CD4-positive, CD25-positive, alpha-beta regulatory T cell (primary cell): Measurements from ENCODE around the gene AAMP. TPM values are rescaled to one million over a fixed set of nuclear protein-coding genes. Genes with fewer than 3 reads are reported as not detected.

Experiments
- ATAC-seq, 2 donors: fragments of 150-1000 bp; cut with Tn5 transposase; one replicate each; pipeline ENCODE4 v1.10.0; 2021; ENCODE audit warnings: low read depth in 2 of 2, moderate number of reproducible peaks in 2 of 2, moderate library complexity in 1 of 2
- DNase-seq, 3 donors: peaks; one replicate each; pipeline versions ENCODE4 v3.0.0 to v3.0.0-alpha.2; 2012 to 2022; ENCODE audit warnings: mixed read lengths in 1 of 3
- H3K27ac ChIP-seq: one replicate; pipeline ENCODE4 v1.7.0; 2013; ENCODE audit warnings: mild to moderate bottlenecking, low read length; ENCODE audit not compliant: insufficient read depth, poor library complexity, severe bottlenecking
- H3K27me3 ChIP-seq: one replicate; pipeline ENCODE4 v1.7.0; 2013; ENCODE audit warnings: low read length; ENCODE audit not compliant: control insufficient read depth, insufficient read depth
- H3K36me3 ChIP-seq: one replicate; pipeline ENCODE4 v1.7.0; 2013; ENCODE audit warnings: mild to moderate bottlenecking, low read length, moderate library complexity; ENCODE audit not compliant: control insufficient read depth, insufficient read depth
- H3K4me1 ChIP-seq: 2 replicates; pipeline ENCODE4 v1.7.0; 2013; ENCODE audit warnings: mild to moderate bottlenecking, low read length; ENCODE audit not compliant: insufficient read depth, control insufficient read depth, poor library complexity, severe bottlenecking
- H3K4me3 ChIP-seq: one replicate; pipeline ENCODE4 v1.7.0; 2013; ENCODE audit warnings: low read depth, mild to moderate bottlenecking, low read length, moderate library complexity
- H3K9me3 ChIP-seq, 2 experiments: 1 replicate in 1 of 2; 2 replicates in 1 of 2; pipeline ENCODE4 v1.7.0; 2013; ENCODE audit warnings: low read length in 2 of 2, mild to moderate bottlenecking in 1 of 2, moderate library complexity in 1 of 2; ENCODE audit not compliant: control insufficient read depth in 2 of 2
- H3K27ac Mint-ChIP-seq, 3 donors: one replicate each; pipeline ENCODE4 v1.8.0; 2020 to 2022; ENCODE audit warnings: mild to moderate bottlenecking in 3 of 3, mixed read lengths in 3 of 3, moderate library complexity in 2 of 3
- H3K27me3 Mint-ChIP-seq: one replicate; pipeline ENCODE4 v1.8.0; 2022; ENCODE audit warnings: mild to moderate bottlenecking, mixed read lengths
- H3K36me3 Mint-ChIP-seq: one replicate; pipeline ENCODE4 v1.8.0; 2020; ENCODE audit warnings: mixed read lengths
- H3K4me1 Mint-ChIP-seq, 4 donors: one replicate each; pipeline ENCODE4 v1.8.0; 2020 to 2022; ENCODE audit warnings: mixed read lengths in 4 of 4, mild to moderate bottlenecking in 1 of 4
- H3K4me3 Mint-ChIP-seq, 4 donors: one replicate each; pipeline ENCODE4 v1.8.0; 2020 to 2022; ENCODE audit warnings: mild to moderate bottlenecking in 4 of 4, mixed read lengths in 4 of 4, moderate library complexity in 3 of 4
- H3K9me3 Mint-ChIP-seq, 7 donors: one replicate each; pipeline ENCODE4 v1.8.0; 2020 to 2022; ENCODE audit warnings: mixed read lengths in 7 of 7, mild to moderate bottlenecking in 3 of 7, moderate library complexity in 2 of 7
- polyA plus RNA-seq, 4 donors: library from polyadenylated mRNA; unstranded; fragments of 300-500 nt; fragmentation: Illumina TruSeq; gene quantifications; one replicate each; pipeline ENCODE4 v1.2.3, GENCODE V29; 2021
- total RNA-seq: library from RNA; stranded (reverse); gene quantifications from one replicate; pipeline ENCODE4 v1.2.3, GENCODE V29; 2022

AAMP gene
- total and polyA plus RNA-seq, 5 donors from 2014 or later, result 55.8 to 92.2 (median 87.8) TPM

DNA sequence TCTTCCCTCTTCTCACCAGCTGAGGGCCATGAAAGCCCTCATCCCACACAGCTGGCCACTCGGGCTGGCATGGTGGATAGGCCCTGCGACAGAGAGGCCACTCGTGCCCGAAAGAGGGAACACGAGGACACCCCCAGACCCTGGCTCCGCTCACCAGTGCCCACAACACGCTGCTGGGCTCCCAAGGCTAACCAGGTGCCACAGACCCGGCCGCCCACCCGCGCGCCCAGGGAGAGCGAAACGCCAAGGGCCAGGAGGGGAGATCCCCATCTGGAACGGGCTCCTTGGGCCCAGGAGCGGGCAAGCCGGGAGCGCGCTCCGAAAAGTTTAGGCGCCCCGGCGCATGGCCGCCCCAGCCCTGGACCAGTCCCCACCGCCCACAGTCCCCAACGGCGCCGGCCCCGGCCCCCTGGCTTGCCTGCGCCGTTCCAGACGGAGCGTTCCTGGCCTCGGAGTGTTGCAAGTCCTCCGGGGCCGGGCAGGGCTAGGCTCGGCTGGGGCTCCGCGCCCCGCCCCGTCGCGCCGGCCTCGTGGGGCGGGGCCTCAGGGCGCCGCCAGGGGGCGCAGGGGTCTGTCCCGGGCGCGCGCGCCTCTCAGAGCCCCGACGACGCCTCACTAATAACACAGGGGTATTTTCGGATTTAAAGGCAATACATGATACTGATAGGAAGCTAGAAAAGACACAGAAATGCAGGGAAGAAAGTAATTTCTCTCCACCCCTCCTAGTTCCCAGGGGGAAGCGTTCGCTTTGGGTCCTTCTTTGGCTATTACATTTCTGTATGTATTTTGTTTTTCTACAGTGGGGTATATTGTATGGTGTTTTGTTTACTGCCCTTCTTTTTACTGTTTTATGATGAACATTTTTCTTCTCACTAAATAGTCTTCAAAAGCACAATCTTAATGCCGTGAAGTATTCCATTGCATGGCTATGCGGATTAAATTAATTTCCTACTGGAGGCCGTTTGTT lies 22.4 kb upstream of the AAMP start, which contains the start of gene TMBIM1:
TMBIM1 (minus strand) TSS at position 456 of the 967 bp plus-strand sequence. CDS start 10,362 bp downstream, outside the sequence.
- Histone ChIP-seq H3K27me3 (no peaks in the 10 kb centered on the region), H3K36me3 (no peaks in the 10 kb centered on the region), H3K4me3 (peak within 1 kb of the TSS; percentile 92), H3K4me1 (peaks cover 55% of the 10 kb centered on the region), H3K27ac (peak within 1 kb of the TSS; percentile 96), H3K9me3 (no peaks in the 10 kb centered on the region)
- Mint-ChIP-seq H3K4me1 (peaks cover 5 to 67% (median 38%) of the 10 kb centered on the region in 4 donors), H3K9me3 (no peaks in the 10 kb centered on the region), H3K27me3 (no peaks in the 10 kb centered on the region), H3K4me3 (peak within 1 kb of the TSS; percentile 89 to 97 (median 95)), H3K36me3 (peaks cover 4% of the 10 kb centered on the region), H3K27ac (peak within 1 kb of the TSS; percentile 93 to 97 (median 97))
- peak; percentile 92 for ATAC-seq
- DNase-seq, result peak; percentile 72 to 85 (median 79)

GRCh38 chr2:218291318-218292047 lies 21.5 kb upstream of the AAMP start:
- peaks cover 10 to 75% (median 46%) of the 10 kb centered on the region in 4 donors for H3K4me1 Mint-ChIP-seq
- H3K4me1 ChIP-seq, result peaks cover 63% of the 10 kb centered on the region
- no peaks in the 10 kb centered on the region for H3K27me3 Mint-ChIP-seq
- H3K9me3 Mint-ChIP-seq, result no peaks in the 10 kb centered on the region
- H3K27ac Mint-ChIP-seq, result peak overlapping the region; percentile 90 to 97 (median 97)
- ATAC-seq, result no peak
- H3K36me3 ChIP-seq, result no peaks in the 10 kb centered on the region
- peak overlapping the region; percentile 92 for H3K4me3 ChIP-seq
- peak overlapping the region; percentile 87 to 97 (median 95) for H3K4me3 Mint-ChIP-seq
- H3K27ac ChIP-seq, result peak overlapping the region; percentile 96
- peaks cover 4% of the 10 kb centered on the region for H3K36me3 Mint-ChIP-seq
- H3K9me3 ChIP-seq, result no peaks in the 10 kb centered on the region
- DNase-seq, result peak in 1 of 3 donors; percentile 39
- H3K27me3 ChIP-seq, result no peaks in the 10 kb centered on the region

GRCh38 chr2:218290316-218291261 lies 20.7 kb upstream of the AAMP start:
- no peaks in the 10 kb centered on the region for H3K9me3 Mint-ChIP-seq
- no peaks in the 10 kb centered on the region for H3K27me3 Mint-ChIP-seq
- Histone ChIP-seq H3K9me3 (no peaks in the 10 kb centered on the region), H3K4me3 (peak overlapping the region; percentile 92), H3K36me3 (no peaks in the 10 kb centered on the region), H3K4me1 (peaks cover 72% of the 10 kb centered on the region), H3K27me3 (no peaks in the 10 kb centered on the region), H3K27ac (peak overlapping the region; percentile 96)
- H3K4me1 Mint-ChIP-seq, result peaks cover 16 to 84% (median 54%) of the 10 kb centered on the region in 4 donors
- H3K4me3 Mint-ChIP-seq, result peak overlapping the region; percentile 87 to 97 (median 95)
- DNase-seq (peak; percentile 28 to 57 (median 43)), ATAC-seq (peak in 1 of 2 donors; percentile 10)
- peak overlapping the region; percentile 90 to 97 (median 97) for H3K27ac Mint-ChIP-seq
- H3K36me3 Mint-ChIP-seq, result peaks cover 4% of the 10 kb centered on the region

GRCh38 chr2:218289639-218290315 lies 19.8 kb upstream of the AAMP start:
- Histone ChIP-seq H3K9me3 (no peaks in the 10 kb centered on the region), H3K36me3 (no peaks in the 10 kb centered on the region), H3K27me3 (no peaks in the 10 kb centered on the region), H3K4me1 (peaks cover 80% of the 10 kb centered on the region), H3K4me3 (peak overlapping the region; percentile 92), H3K27ac (peak overlapping the region; percentile 96)
- Mint-ChIP-seq H3K27ac (peak overlapping the region; percentile 94 to 97 (median 97)), H3K36me3 (peaks cover 4% of the 10 kb centered on the region), H3K27me3 (no peaks in the 10 kb centered on the region), H3K9me3 (no peaks in the 10 kb centered on the region), H3K4me1 (peaks cover 22 to 85% (median 58%) of the 10 kb centered on the region in 4 donors), H3K4me3 (peak overlapping the region; percentile 87 to 97 (median 95))
- ATAC-seq (no peak), DNase-seq (no peak)

DNA sequence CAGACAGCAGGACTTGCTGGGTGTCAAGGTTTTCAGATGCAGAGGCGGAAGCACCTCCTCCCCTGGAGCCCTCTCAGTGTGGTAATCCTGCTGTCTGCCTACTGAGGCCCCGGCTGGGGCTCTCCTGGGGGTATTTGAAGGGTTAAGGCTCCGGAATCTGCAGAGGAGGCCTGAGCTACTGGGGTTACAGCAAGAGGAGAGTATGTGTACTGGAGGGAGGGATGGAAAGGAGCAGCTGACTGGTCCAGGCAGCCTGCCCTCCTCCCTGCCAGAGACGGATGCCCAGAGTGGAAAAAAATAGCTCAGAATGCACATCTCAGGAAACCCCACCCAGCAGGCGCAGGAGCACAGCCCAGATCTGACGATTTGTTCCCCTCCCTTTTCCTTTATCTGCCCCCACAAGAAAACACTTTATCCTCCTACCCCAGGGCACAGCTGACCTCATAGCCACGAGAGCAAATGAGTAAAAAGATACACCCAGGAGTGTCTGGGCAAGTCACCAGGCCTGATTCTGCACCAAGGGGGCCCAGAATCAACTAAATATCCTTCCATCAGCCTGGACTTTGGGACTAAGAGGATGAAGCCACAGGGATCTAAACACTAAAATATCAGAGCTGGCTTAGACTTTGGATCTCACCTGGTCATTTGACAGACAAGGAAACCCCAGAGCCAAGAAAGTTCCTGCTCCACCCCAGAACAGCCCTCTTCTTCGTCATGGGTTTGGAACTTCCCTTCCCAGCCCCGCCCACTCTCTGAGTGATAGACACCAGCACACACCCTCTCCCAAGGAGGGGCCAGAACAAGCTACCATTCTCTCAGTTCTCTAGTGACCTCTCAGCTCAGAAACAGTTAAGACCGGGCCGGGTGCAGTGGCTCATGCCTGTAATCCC lies 16.9 kb upstream of the AAMP start:
- Histone ChIP-seq H3K27ac (peak overlapping the region; percentile 96), H3K4me1 (peaks cover 86% of the 10 kb centered on the region), H3K36me3 (peaks cover 13% of the 10 kb centered on the region), H3K4me3 (peak overlapping the region; percentile 77), H3K9me3 (no peaks in the 10 kb centered on the region), H3K27me3 (no peaks in the 10 kb centered on the region)
- Mint-ChIP-seq H3K4me3 (peak overlapping the region; percentile 92 to 97 (median 94)), H3K4me1 (peaks cover 21 to 84% (median 57%) of the 10 kb centered on the region in 4 donors), H3K27ac (peak overlapping the region; percentile 95 to 97 (median 97)), H3K36me3 (peaks cover 4% of the 10 kb centered on the region), H3K27me3 (no peaks in the 10 kb centered on the region), H3K9me3 (no peaks in the 10 kb centered on the region)
- DNase-seq (peak; percentile 72 to 87 (median 78)), ATAC-seq (peak; percentile 66 to 71)

DNA sequence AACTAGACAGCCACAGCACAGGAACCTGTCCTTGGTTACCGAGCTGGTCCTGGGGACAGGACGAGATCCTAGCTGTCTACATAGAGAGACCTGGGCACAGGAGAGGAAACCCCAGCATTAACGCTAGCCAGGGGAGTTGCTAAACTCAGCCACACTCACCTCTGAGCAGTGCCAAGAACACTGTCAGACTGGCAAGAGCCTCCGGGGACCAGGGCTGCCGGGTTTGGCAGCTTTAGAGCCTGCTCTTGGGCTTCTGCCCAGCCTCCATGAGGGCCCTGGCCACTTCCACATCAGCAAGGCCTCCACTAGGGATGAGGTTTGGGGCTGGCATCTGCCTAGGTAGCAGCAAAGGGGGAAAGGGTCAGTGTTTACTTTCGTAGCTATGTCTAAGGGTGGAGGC lies 15.7 kb upstream of the AAMP start:
- Histone ChIP-seq H3K4me1 (peaks cover 74% of the 10 kb centered on the region), H3K27me3 (no peaks in the 10 kb centered on the region), H3K27ac (peak overlapping the region; percentile 96), H3K36me3 (peaks cover 20% of the 10 kb centered on the region), H3K4me3 (peak overlapping the region; percentile 77), H3K9me3 (no peaks in the 10 kb centered on the region)
- peaks cover 7% of the 10 kb centered on the region for H3K36me3 Mint-ChIP-seq
- no peak for ATAC-seq
- H3K27me3 Mint-ChIP-seq, result no peaks in the 10 kb centered on the region
- peaks cover 21 to 76% (median 52%) of the 10 kb centered on the region in 4 donors for H3K4me1 Mint-ChIP-seq
- H3K4me3 Mint-ChIP-seq, result peak overlapping the region; percentile 92 to 97 (median 94)
- peak overlapping the region; percentile 95 to 97 (median 97) for H3K27ac Mint-ChIP-seq
- no peaks in the 10 kb centered on the region for H3K9me3 Mint-ChIP-seq
- DNase-seq, result no peak
